Tibial nerve (tissue), 4 donors: Measurements from ENCODE around the gene NFIL3. TPM values are rescaled to one million over a fixed set of nuclear protein-coding genes. Genes with fewer than 3 reads are reported as not detected.
A peak's percentile ranks its signal among the peaks of the same experiment; 100 is the strongest.
"Not testable (repeated sequence)": the region's sequence is repeated elsewhere in the genome, so short reads cannot be mapped to it uniquely, and the experiment has no call there.

ENCODE experiments used
- DNase-seq, 2 donors: peaks; one replicate each; pipeline ENCODE4 v3.0.0-alpha.2; 2019; ENCODE audit warnings: low spot score in 2 of 2
- H3K27ac ChIP-seq, 4 donors: fragments of 200-600 bp; sonication (generic) in 3 of 4; one replicate each; pipeline ENCODE4 v1.5.1; 2017 to 2019; ENCODE audit warnings: mild to moderate bottlenecking in 1 of 4
- H3K27me3 ChIP-seq, 2 donors: fragments of 200-600 bp; sonication (generic) in 1 of 2; one replicate each; pipeline versions ENCODE4 v1.5.1 to v1.6.0; 2017 to 2019
- H3K36me3 ChIP-seq, 3 donors: fragments of 200-600 bp; sonication (generic); one replicate each; pipeline ENCODE4 v1.5.1; 2018 to 2019
- H3K4me1 ChIP-seq, 4 donors: fragments of 200-600 bp; sonication (generic) in 3 of 4; one replicate each; pipeline ENCODE4 v1.5.1; 2017 to 2019
- H3K4me3 ChIP-seq, 4 donors: fragments of 200-600 bp; sonication (generic) in 3 of 4; one replicate each; pipeline ENCODE4 v1.5.1; 2017 to 2019; ENCODE audit warnings: mild to moderate bottlenecking in 1 of 4, moderate library complexity in 1 of 4
- H3K9me3 ChIP-seq, 4 donors: fragments of 200-600 bp; sonication (generic) in 3 of 4; one replicate each; pipeline ENCODE4 v1.5.1; 2017 to 2019
- EP300 ChIP-seq, 2 donors: sonication (generic); formaldehyde crosslinking; IDR thresholded peaks; one replicate each; pipeline ENCODE4 v1.6.1; 2017; ENCODE audit warnings: antibody characterized with exemption in 2 of 2, mild to moderate bottlenecking in 1 of 2
- POLR2A ChIP-seq, 2 donors: fragments of 450-650 bp; IDR thresholded peaks; one replicate each; pipeline ENCODE4 v1.6.1; 2017; ENCODE audit warnings: antibody characterized with exemption in 2 of 2, mild to moderate bottlenecking in 2 of 2, moderate library complexity in 2 of 2
- WGBS, 2 donors: methylation state at CpG; one replicate each; pipeline ENCODE4 v1.1.5; 2018; 5-methylcytosine and 5-hydroxymethylcytosine counted together
- total RNA-seq, 4 donors: library from RNA; depleted of rRNA; stranded (reverse); fragments of >200 nt; gene quantifications; one replicate each; pipeline ENCODE4 v1.1.0, GENCODE V29; 2016
- TF ChIP-seq, protein P1 (sequence below), 5 experiments: fragments of 200-600 bp in 3 of 5; fragments of 450-650 bp in 2 of 5; sonication (generic) in 3 of 5; IDR thresholded peaks; one replicate each; pipeline ENCODE4 v1.5.1; 2016 to 2019; ENCODE audit warnings: antibody characterized with exemption in 5 of 5, mild to moderate bottlenecking in 3 of 5, moderate library complexity in 2 of 5

Gene NFIL3
- total RNA-seq, 4 donors from 2014 or later, result 53.3 to 65.1 (median 57.3) TPM

- no peaks in the 10 kb centered on the region for H3K36me3 ChIP-seq
- H3K9me3 ChIP-seq, result no peaks in the 10 kb centered on the region
- no peaks in the 10 kb centered on the region for H3K4me1 ChIP-seq
- no peak overlapping the region for H3K4me3 ChIP-seq
- WGBS, 2 donors, result 69 to 74% methylated on average over 7 of the region's 7 CpGs
- TF ChIP-seq EP300 (IDR thresholded peaks at IDR 0.05), result no peak
- TF ChIP-seq, protein P1, sequence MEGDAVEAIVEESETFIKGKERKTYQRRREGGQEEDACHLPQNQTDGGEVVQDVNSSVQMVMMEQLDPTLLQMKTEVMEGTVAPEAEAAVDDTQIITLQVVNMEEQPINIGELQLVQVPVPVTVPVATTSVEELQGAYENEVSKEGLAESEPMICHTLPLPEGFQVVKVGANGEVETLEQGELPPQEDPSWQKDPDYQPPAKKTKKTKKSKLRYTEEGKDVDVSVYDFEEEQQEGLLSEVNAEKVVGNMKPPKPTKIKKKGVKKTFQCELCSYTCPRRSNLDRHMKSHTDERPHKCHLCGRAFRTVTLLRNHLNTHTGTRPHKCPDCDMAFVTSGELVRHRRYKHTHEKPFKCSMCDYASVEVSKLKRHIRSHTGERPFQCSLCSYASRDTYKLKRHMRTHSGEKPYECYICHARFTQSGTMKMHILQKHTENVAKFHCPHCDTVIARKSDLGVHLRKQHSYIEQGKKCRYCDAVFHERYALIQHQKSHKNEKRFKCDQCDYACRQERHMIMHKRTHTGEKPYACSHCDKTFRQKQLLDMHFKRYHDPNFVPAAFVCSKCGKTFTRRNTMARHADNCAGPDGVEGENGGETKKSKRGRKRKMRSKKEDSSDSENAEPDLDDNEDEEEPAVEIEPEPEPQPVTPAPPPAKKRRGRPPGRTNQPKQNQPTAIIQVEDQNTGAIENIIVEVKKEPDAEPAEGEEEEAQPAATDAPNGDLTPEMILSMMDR (IDR thresholded peaks at IDR 0.05), result no peak
- TF ChIP-seq POLR2A (IDR thresholded peaks at IDR 0.05), result no peak
- H3K27me3 ChIP-seq, result no peaks in the 10 kb centered on the region
- peak overlapping the region in 1 of 4 donors; percentile 9 for H3K27ac ChIP-seq
- DNase-seq, result no peak
These were observed 27.8 kb downstream of the NFIL3 start for GRCh38 chr9:91395553-91396471.

GRCh38 chr9:91395106-91395552 is 28.5 kb downstream of the NFIL3 start:
- TF ChIP-seq EP300 (IDR thresholded peaks at IDR 0.05), result peak; percentile 17 to 82
- no peak for TF ChIP-seq POLR2A (IDR thresholded peaks at IDR 0.05)
- Histone ChIP-seq H3K27me3 (no peaks in the 10 kb centered on the region), H3K4me1 (no peaks in the 10 kb centered on the region), H3K4me3 (no peak overlapping the region), H3K36me3 (no peaks in the 10 kb centered on the region), H3K9me3 (no peaks in the 10 kb centered on the region), H3K27ac (peak overlapping the region in 1 of 4 donors; percentile 9)
- WGBS, 2 donors, result 76 to 86% methylated on average over 4 of the region's 4 CpGs
- no peak for DNase-seq

GRCh38 chr9:91393826-91394225 is 29.8 kb downstream of the NFIL3 start:
- Histone ChIP-seq H3K27ac (no peak overlapping the region), H3K4me1 (no peaks in the 10 kb centered on the region), H3K36me3 (no peaks in the 10 kb centered on the region), H3K27me3 (no peaks in the 10 kb centered on the region), H3K4me3 (no peak overlapping the region), H3K9me3 (no peaks in the 10 kb centered on the region)
- DNase-seq, result no peak
- TF ChIP-seq EP300 (IDR thresholded peaks at IDR 0.05) (no peak), POLR2A (IDR thresholded peaks at IDR 0.05) (no peak)
- TF ChIP-seq, protein P1 (IDR thresholded peaks at IDR 0.05), result no peak
- WGBS, 2 donors, result 98 to 99% methylated on average over 5 of the region's 5 CpGs

DNA sequence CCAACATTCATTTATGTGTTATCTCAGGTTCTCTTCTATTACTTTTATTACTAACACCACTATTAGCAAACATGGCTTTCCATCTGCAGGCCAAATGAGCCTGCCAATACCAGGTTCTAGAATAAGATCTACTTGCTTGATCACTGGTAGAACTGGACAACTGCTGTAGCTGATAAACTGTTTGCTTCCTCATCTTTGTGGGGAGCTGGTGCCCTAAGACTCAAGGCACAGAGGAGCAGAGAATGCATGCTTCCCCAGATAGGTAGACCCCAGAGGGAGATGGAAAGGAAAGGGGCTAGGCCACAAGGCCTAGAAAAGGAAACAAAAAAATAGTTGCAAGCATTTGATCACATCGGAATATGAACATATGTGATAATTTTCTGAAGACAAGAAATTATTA is 31.2 kb downstream of the NFIL3 start:
- no peak overlapping the region for H3K4me3 ChIP-seq
- no peaks in the 10 kb centered on the region for H3K4me1 ChIP-seq
- no peaks in the 10 kb centered on the region for H3K9me3 ChIP-seq
- H3K27ac ChIP-seq, result no peak overlapping the region
- WGBS, 2 donors, result 88 to 90% methylated on average over 1 of the region's 1 CpG
- H3K36me3 ChIP-seq, result no peaks in the 10 kb centered on the region
- no peaks in the 10 kb centered on the region for H3K27me3 ChIP-seq
- TF ChIP-seq, protein P1 (IDR thresholded peaks at IDR 0.05), result no peak
- TF ChIP-seq POLR2A (IDR thresholded peaks at IDR 0.05) (no peak), EP300 (IDR thresholded peaks at IDR 0.05) (no peak)
- DNase-seq, result no peak

GRCh38 chr9:91391818-91392217 is 31.8 kb downstream of the NFIL3 start:
- no peaks in the 10 kb centered on the region for H3K9me3 ChIP-seq
- no peak for TF ChIP-seq POLR2A (IDR thresholded peaks at IDR 0.05)
- no peaks in the 10 kb centered on the region for H3K27me3 ChIP-seq
- WGBS, 2 donors, result 88 to 100% methylated on average over 2 of the region's 2 CpGs
- no peak overlapping the region for H3K27ac ChIP-seq
- no peak for DNase-seq
- no peaks in the 10 kb centered on the region for H3K4me1 ChIP-seq
- H3K4me3 ChIP-seq, result no peak overlapping the region
- no peaks in the 10 kb centered on the region for H3K36me3 ChIP-seq

- 64 to 68% methylated on average over 5 of the region's 5 CpGs for WGBS, 2 donors
- H3K4me1 ChIP-seq, result no peaks in the 10 kb centered on the region
- no peak for TF ChIP-seq EP300 (IDR thresholded peaks at IDR 0.05)
- no peaks in the 10 kb centered on the region for H3K9me3 ChIP-seq
- no peak for DNase-seq
- H3K36me3 ChIP-seq, result no peaks in the 10 kb centered on the region
- H3K4me3 ChIP-seq, result no peak overlapping the region
- no peaks in the 10 kb centered on the region for H3K27me3 ChIP-seq
- H3K27ac ChIP-seq, result no peak overlapping the region
These were observed 32.2 kb downstream of the NFIL3 start for GRCh38 chr9:91391412-91391811.

DNA sequence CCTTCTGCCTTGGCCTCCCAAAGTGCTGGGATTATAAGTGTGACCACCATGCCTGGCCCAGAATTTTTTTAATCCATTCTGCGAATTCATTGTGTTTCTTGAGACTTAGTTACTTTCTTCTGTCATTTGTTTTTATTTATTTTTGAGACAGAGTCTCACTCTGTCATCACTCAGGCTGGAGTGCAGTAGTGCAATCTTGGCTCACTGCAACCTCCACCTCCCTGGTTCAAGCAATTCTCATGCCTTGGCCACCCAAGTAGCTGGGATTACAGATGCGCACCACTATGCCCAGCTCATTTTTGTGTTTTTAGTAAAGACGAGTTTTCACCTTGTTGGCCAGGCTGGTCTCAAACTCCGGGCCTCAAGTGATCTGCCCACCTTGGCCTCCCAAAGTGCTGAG is 33.9 kb downstream of the NFIL3 start:
- not testable (repeated sequence) for H3K9me3 ChIP-seq, H3K36me3 ChIP-seq, H3K4me3 ChIP-seq, H3K4me1 ChIP-seq, H3K27ac ChIP-seq, DNase-seq, H3K27me3 ChIP-seq
- WGBS, 2 donors, result 94 to 98% methylated on average over 4 of the region's 4 CpGs
